HG02840 (cell line): ENCODE data around the gene RNU1-2.
"Not testable (repeated sequence)": the region's sequence is repeated elsewhere in the genome, so short reads cannot be mapped to it uniquely, and the experiment has no call there.

Experiments used
- ATAC-seq: cut with Tn5 transposase; IDR thresholded peaks from one replicate; pipeline ENCODE4 v1.9.1; 2021; ENCODE audit warnings: mild to moderate bottlenecking, moderate library complexity, moderate number of reproducible peaks; ENCODE audit not compliant: unreplicated experiment, low FRiP score

RNU1-2 gene

GRCh38 chr1:16905868-16906702, 10.3 kb downstream of the RNU1-2 start:
- ATAC-seq, result no peak

GRCh38 chr1:16906873-16907272, 11.1 kb downstream of the RNU1-2 start:
- ATAC-seq, result no peak

DNA sequence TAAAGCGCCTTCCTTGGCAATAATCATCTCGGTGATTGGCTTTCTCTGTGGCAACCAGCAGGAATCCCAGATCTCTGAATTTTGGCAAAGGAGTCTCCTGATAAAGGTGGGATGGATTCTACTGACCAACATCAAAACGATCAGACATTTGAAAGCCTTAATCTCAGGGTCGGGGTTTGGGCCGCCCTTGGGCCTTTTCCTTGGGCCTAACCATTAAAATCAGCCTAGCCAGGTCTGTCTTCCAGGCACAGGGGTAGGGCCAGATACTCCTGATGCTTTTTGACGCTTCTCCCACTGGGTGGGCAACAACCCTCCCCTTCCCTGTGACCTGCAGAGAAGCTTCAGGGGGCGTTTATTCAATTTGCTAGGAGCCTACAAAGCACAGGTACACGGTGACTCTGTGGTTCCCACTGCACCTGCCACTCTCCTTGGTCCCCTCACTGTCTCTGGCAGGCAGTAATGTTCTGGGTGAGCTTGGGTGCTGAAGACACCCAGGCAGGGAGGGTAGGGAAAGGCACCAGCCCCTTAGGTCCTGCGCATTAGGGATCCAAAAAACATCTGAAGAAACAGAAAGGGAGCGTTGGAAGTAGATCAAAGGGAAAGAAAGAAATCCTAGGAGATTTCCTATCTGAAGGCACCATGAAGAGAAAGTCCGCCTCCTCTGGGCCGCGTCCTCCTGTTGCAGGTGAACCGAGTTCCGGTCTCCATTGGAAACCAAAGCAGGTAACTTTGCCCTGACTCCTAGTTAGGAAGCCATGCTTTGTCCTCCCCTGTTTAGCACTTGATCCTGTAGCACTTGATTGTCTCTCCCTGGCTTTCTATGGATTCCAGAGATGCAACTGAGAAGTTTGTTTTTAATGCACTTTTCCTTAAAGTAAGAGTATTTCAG, 12.3 kb downstream of the RNU1-2 start:
- ATAC-seq, result no peak

DNA sequence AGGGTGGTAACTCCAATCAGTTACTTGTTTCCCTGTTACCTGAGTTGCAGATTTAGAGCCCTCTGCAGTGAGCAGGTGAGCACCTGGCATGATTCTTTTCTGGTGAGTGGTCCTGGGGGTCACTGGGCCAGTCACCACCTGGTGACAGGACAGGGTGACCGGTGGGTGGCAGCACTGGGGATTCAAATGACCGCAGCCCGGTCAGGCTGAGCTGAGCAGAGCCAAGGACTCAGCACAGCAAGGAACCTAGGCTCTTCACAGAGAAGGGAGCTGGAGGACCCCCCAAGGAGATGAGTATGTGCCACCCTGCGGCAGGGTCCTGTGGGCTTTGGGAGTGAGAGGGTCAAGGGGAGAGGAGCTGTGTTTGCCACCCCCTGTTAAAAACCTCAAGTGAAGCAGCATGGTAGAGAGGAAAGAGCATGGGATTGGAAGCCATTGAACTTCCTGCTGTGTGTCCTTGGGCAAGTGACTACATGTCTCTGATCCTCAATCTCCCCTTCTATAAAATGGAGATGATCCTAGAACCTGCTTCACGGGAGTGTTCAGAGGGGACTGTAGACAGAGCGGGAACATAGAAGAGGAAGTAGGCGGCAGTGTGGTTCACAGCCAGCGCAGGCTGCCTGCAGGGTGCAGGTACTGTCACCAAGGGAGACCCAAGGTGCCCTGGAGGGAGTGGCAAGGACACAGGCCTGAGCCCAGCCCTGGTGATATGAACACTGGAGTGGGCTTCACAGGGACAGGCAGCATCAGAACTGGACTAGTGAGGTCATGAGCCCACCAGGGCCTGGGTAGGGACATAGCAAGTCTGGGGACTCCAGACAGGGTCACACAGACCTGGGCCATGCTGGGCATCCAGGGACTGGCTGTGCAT, 16.3 kb downstream of the RNU1-2 start:
- not testable (repeated sequence) for ATAC-seq

DNA sequence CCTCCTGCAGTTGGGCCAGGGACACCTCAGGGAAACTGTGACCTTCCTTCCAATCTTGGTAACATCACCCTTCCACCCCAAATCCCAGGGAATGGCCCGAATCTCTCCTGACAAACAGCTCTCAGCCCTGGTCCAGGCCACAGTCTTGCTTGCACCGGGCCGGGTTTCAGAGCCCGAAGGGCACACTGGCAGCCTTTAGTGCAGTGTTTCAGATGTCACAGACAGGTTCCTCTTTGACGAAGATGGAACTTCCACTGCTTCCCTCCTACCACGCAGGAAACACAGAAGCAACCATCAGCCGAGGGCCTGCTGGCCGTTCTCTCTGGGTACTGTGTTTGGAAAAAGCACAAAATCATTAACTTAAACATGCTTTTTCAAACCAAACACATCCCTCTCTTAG, 17.0 kb downstream of the RNU1-2 start:
- not testable (repeated sequence) for ATAC-seq

GRCh38 chr1:16913181-16913832, 17.5 kb downstream of the RNU1-2 start:
- ATAC-seq, result no peak

DNA sequence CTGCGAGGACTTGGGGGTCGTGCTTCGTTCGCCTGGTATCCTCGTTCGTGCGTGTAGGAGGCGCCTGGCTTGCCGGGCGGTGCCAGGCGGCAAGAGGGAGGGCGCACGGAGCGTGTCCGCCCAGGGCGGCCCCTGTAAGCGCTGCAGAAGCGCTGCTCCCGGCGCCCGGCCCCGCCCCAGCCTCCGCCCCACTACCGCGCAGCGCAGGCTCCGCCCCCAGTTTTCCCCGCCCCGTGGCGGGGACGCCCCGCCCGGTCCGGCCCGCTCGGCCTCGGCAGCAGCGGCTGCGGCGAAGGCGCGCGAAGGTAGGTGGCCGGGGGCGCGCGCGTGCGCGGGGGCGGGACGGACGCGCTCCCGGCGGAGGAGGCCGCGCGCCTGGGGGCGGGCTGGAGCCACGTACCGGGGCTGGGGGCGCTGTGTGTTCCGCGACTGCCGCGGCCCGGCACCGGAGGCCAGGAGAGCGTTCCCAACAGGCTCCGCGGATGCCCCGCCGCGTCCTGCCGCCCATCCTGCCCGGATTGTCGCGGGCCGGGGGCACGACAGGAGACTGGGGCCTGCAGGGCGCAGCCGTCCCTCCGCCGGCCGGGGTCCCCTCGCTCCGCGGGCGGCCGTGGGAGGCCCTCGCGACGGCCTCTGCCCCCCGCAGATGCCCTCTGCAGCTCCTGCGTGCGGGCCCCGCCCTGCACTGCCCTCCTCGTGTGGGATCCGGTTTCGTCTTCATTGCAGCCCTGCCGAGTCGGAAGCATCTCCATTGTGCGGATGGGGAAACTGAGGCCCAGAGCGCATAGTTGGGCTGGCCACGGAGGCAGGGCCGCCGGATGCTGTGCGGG, 18.3 kb downstream of the RNU1-2 start:
- peak; percentile 60 for ATAC-seq

DNA sequence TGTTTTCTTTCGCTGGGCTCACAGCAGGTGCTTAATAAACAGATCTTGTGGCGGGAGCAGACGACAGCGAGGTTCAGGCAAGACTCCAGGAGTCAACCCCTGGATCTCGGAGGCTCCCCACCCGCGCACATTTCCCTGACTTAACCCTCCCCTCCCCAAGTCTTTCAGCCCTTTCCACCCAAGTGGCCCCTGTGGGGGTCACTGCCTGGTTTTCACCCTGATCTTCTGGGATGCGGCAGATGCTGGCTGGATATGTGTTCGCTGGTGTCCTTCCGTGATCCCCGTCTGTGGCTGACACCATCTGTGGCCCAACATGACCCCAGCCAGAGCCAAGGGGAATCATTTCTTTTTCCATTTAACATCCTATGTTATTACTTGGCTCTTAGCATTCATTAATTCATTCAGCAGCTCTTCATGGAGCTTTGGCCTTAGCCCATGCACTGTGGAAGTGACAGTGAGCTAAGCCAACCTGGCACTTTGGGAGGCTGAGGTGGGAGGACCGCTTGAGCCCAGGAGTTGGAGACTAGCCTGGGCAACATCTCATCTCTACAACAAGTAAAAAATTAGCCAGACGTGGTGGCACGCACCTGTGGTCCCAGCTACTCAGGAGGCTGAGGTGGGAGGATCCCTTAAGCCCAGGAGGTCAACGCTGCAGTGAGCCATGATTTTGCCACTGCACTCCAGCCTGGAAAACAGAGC, 19.3 kb downstream of the RNU1-2 start:
- ATAC-seq, result not testable (repeated sequence)

DNA sequence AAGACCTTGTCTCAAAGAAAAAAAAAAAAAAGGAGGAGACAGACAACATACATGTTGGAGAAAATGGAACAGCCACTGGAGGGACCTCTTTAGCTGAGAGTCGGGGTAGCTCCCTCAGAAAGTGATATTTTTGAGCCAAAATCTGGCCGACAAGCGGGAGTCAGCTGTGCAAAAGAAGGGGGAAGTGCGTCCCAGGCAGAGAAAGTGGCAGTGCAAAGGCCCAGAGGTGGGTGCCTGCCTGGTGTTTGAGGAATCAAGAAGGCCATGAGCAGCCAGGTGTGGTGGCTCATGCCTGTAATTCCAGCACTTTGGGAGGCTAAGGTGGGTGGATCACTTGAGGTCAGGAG, 19.8 kb downstream of the RNU1-2 start:
- no peak for ATAC-seq

DNA sequence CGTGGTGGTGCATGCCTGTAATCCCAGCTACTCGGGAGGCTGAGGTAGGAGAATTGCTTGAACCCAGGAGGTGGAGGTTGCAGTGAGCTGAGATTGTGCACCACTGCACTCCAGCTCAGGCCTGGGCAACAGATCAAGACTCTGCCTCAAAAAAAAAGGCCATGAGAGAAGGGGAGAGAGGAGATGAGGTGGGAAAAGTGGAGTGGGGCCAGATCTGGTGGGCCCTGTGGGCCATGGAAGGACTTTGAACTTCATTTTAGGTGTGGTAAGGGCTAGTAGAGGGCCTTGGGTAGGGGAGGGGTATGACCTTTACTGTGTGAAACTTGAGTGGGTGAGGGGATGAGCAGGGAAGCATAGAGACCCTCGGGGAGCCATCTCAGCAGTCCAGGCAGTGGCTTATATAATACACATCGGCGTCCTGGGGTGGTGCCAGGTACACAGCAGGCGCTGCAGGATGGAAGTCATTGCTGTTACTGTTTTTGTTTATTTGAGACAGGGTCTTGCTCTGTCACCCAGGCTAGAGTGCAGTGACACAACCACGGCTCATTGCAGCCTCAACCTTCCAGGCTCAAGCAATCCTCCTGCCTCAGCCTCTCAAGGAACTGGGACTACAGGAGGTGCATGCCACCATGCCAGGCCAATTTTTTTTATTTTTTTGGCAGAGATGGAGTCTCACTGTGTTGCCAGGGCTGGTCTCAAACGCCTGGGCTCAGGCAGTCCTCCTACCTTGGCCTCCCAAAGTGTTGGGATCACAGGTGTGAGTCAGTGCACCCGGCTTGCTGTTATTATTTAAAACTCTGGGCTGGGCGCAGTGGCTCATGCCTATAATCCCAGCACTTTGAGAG, 20.5 kb downstream of the RNU1-2 start:
- ATAC-seq, result not testable (repeated sequence)

- ATAC-seq, result no peak
Measured at GRCh38 chr1:16918371-16918770, 22.6 kb downstream of the RNU1-2 start.

DNA sequence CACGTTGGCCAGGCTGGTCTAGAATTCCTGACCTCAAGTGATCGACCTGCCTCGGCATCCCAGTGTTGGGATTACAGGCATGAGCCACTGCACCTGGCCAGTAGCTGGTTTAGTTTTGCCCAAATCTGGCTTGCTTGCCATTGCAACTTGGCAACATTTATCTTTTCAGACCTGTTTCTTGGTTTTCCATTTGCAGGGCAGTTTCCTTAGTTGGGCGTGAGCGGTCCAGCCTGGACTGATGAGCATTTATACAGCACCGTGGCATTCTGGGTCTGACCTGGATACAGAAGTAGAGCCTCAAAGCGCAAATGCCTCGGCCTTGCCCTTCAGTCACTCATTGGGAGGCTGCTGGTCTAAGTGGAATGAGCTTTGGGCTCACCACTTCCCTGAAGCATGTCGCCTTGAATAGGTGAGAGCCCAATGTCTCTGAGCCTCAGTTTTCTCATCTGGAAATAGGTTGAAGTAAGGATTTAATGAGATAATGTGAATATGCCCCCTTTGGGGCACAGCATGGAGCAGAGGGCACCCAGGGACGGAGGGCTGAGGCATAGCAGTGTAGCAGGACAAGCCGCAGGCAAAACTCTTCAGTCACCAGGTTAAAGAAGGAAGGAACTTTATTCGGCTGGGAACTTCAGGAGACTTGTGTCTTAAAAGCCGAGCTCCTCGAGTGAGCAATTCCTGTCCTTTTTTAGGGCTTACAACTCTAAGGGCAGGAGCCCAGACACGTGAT, 23.3 kb downstream of the RNU1-2 start:
- ATAC-seq, result not testable (repeated sequence)

DNA sequence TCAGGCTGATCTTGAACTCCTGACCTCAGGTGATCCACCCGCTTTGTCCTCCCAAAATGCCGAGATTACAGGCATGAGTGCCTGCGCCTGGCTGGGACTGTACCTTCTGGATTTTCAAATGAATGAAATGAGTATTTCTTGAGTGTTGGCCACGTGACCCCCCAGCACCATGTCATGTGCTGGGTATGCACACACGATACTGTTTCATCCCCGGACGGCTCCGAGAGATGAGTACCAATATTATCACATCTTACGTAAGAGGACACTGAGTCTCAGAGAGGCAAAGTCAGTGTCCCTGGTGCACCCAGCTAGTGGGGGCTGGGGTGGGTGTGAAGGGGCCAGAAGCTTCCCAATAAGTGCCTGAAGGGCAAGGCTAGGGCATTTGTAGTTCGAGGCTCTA, 25.2 kb downstream of the RNU1-2 start:
- no peak for ATAC-seq

DNA sequence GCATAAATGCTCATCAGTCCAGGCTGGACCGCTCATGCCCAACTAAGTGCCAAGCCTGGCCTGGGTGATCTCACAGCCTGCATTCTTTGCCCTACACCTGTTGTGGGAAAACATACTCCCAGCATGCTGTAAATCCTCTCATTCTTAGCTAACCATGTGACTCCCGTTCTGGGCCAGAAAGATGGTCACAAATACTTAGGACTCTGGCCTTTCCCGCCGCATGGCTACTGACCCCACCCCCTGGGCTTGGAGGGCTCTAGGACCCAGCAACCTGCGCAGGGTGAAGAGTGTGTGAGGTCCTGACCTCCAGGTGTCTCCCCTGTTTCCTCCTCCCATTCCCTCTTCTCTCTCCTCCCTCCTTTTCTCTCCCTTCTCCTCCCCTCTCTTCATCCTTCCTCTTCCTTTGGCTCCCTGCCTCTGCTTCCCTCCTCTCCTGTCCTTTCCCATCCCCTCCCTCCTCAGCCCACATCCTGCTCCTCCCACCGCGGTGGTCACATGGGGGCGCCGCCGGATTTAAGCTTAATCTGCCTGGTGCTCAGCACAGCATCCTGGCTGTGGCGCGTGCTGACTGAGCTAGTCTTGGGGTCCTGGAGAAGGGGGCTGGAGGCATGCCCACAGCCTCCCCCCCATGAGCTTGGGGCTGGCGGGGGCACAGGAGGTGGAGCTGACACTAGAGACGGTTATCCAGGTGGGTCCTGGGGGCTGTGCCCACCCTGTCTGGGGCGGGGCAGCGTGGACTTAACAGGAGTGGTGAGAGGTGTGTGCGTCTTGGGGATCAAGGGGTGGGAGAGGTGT, 25.8 kb downstream of the RNU1-2 start, which contains the start of gene CROCC:
Gene CROCC, plus strand, starts transcription at position 541 of the 795 bp plus-strand sequence. Its CDS starts 88 bp downstream, at position 629.
- no peak for ATAC-seq

GRCh38 chr1:16922466-16922865, 26.7 kb downstream of the RNU1-2 start:
- ATAC-seq, result no peak

GRCh38 chr1:16922885-16923431, 27.2 kb downstream of the RNU1-2 start:
- ATAC-seq, result no peak
